Activated CD4-positive, CD25-positive, alpha-beta regulatory T cell treated with anti-CD3 and anti-CD28 coated beads, Interleukin-2, amount 50 U/mL, for 72 hours (primary cell): ENCODE data around the gene PFKL.

Source experiments
- DNase-seq: peaks from one replicate; pipeline ENCODE4 v3.0.0; 2021

PFKL gene

DNA sequence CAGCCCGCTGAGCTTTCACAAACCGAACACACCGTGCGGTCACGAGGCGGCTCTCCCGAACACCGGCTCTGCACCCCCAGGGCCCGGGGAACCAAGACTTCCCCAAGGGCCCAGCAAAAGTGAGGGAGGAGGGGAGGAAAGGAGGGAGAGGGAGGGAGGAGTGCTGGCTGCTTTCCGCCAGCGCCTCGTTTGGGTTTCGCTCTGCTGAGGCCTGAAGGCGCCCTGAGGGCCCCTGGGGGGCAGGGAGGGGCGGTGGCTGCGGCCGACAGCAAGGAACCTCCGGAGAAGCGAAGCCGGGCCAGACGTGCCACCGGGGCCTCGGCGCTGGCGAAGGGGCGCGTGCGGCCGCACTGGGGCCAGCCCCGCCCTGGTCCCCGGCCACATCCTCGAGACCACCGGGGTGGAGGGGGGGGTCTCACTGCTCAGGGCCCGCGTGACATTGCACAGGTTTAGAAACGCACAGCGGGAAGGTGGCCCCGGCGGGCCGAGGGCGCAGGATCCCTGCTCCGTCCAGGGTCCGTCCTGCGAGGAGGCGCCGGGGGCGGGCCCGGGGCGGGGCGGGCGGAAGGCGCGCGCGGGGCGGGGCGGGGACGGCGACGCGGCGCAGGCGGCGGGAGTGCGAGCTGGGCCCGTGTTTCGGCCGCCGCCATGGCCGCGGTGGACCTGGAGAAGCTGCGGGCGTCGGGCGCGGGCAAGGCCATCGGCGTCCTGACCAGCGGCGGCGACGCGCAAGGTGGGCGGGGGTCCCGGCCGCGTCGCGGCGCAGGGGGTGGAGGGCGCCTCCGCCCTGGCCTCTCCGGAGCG, at the start of gene PFKL:
Gene PFKL, plus strand, starts transcription at position 596 of the 804 bp plus-strand sequence. Its CDS starts 53 bp downstream, at position 649.
- peak; percentile 74 for DNase-seq

DNA sequence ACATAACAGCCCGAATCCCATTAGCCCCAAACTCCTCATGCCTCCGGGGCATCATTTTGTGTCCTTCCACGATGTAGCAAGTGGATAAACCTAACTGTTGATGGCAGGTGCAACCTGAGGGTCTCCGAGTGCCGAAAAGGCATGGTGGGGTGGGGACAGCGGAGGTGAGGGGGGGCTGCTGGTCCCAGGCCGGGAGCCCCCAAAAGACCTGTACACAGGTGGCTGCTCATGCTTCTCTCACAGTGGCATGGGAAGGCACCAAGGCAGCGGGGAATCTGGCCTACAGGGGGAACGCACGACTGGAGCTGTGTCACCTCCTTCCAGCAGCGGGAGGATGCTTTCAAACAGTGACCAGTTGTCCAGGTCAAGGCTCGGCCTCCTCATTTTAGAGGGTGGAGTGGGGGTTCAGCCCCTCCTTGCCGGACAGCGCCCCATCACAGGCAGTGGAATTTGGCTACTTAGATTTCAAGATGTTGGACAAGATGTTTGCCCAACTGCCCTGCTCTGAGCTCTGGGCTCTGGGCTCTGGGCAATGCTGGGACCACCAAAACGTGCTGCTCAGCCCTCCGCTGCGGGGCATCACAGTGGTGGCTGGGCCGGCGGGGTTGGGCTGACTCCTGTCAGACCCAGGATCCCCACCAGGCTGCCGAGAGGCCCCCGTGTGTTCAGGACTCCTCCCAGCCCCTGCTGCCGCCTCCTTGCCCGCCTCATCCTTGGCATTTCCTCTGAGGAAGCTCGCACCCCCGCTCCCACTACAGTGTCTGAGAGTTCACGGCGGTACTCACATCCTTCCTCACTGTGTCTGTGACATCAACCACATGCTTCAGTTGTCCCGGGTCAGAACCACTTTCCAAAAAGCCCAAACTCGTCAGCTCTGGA, 45.8 kb upstream of the PFKL start:
- DNase-seq: peak; percentile 23

- no peak for DNase-seq
These were observed 44.3 kb upstream of the PFKL start for GRCh38 chr21:44255511-44255981.

- no peak for DNase-seq
These were observed 41.7 kb upstream of the PFKL start for GRCh38 chr21:44258056-44258725.

- no peak for DNase-seq
These were observed 40.7 kb upstream of the PFKL start for GRCh38 chr21:44259082-44259705.

GRCh38 chr21:44260066-44260465, 39.8 kb upstream of the PFKL start:
- DNase-seq: no peak

- DNase-seq: no peak
These were observed 38.8 kb upstream of the PFKL start for GRCh38 chr21:44260791-44261631.

DNA sequence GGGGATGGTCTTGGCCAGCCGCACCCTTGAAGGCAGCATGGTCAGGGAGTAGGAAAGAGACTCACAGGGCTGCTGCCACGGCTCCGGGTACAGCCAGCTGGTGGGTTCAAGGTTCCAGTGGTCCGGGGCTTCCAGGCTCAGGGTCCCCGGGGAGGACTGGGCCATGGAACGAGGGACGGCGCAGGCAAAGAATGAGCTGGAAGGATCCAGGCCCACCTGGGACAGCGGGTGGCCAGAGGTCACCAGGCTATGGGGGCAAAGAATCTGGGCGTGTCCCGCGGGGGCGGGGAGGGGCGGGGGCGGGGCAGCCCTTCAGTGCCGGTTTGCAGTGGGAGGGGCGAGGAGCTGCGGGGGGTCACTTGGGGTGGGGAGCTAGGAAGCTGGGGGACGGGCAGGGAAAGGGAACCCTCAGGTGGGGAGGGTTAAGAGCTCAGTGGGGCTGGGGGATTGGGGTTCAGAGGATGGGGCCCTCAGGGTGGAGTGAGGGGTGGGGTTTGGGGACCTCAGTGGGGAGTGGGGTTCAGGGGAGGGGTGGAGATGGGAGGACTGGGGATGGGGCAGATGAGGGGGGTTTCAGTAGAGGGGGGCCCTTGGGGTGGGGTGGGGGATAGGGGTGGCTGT, 38.1 kb upstream of the PFKL start, which contains the start of gene DNMT3L:
Gene DNMT3L, minus strand, starts transcription at position 223 of the 621 bp plus-strand sequence. CDS start 638 bp downstream, outside the sequence.
- no peak for DNase-seq

DNA sequence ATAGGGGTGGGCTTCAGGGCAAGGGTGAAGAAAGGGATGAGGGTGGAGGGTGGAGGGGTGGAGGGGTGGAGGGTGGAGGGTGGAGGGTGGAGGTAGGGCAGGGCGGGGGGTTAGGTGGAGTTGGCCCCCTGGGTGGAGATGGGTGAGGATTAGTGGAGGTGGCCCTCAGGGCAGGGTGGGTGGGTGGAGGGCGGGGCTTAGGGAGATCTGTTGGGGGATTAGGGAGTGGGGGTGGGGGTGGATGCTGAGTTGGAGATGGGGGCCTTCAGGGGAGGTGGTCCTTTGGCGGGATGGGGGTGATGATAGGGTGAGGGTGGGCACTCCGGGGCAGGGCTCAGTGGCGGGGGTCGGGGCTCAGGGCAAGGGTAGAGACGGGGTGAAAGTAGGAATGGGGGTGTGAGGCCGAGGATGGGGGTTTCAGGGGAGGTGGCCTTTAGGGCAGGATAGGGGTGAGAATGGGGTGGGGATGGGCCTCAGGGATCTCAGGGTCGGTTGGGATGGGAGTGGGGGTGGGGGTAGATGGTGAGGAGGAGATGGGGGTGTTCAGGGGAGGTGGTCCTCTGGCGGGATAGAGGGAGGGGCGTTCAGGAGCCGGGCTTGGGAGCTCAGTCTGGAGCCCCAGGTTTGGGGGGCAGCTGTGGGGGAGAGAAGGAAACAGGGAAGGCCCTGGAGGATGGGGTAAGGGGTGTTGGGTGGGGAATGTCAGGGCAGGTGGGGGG, 37.4 kb upstream of the PFKL start:
- no peak for DNase-seq

GRCh38 chr21:44263221-44263760, 36.6 kb upstream of the PFKL start:
- DNase-seq: no peak

DNA sequence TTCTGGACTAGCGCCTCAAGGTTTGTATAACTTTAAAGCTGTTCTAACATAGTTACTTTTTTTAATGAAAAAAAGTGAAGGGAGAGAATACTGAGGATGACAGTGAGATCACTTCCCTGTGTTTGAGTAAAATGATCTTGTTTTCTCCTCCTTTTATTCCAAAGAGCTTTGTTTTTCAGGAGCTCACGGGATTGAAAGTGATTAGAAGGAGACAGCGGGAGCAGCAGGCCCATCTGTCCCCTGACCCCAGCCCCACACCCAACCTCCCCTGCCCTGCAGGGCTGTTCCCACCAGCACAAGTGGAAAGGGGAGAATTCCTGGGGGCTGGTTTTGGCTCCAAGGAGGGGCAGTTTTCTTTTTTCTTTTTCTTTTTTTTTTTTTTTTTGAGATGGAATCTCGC, 36.1 kb upstream of the PFKL start:
- DNase-seq: no peak

DNA sequence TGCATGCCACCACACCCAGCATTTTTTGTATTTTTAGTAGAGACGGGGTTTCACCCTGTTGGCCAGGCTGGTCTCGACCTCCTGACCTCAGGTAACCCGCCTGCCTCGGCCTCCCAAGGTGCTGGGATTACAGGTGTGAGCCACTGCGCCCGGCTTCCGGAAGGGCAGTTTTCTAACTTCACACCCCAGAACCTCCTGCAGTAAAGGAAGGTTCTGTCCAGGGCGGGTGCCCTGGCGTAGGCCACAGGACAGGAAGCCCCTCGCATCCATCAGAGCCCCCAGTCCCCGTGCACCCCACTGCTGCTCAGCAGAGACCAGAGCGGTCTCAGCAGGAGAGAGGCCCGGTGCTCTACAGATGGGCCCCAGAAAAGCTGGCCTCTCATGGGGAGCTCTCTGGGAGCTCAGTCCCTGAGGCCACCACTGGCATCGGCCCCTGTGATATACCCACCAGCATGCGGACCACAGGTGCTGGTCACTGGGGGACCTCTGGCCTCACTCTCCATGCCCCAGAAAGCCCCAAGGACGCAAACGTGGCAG, 34.1 kb upstream of the PFKL start:
- no peak for DNase-seq

DNA sequence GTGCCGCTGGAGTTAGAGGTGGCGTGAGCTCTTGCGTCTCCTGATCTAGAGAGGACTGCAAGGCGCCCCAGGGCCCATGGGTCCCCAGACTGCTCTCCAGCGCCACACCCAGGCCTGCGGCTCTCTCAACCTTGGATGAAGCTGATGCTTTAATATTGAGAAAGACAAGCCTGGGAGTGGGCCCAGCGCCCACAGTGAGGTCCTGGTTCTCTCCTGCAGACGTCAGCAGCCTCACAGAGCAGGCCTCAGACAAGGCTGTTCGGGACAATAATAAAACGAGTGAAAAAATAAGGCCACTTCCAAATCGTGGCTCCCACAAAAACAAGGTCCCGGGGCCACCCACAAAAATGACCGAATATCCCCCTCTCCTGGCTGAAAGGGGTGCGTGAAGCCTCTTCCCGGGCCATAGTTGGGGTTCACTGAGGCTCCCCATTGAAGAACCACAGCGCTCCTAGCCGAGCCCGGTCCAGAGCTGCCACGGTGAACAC, 32.2 kb upstream of the PFKL start:
- DNase-seq: no peak

DNA sequence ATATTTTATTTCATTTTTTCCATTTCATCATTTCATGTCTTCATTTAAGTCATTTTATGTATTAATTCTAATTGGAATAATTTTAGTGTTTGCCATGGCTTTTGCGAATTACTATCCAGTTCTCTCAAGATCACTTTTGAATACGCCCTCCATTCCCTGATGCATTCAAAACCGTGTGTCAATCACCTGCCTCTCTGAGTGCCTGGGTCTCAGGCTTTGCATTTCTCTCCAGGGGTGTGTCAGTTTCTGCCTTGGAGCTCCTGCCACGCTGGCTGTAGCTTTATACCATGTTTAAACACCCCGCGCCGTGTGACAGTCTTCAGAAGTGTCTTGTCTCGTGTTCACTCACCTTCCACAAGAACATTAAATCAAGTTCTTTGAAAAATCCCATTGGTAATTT, 30.8 kb upstream of the PFKL start:
- no peak for DNase-seq

DNA sequence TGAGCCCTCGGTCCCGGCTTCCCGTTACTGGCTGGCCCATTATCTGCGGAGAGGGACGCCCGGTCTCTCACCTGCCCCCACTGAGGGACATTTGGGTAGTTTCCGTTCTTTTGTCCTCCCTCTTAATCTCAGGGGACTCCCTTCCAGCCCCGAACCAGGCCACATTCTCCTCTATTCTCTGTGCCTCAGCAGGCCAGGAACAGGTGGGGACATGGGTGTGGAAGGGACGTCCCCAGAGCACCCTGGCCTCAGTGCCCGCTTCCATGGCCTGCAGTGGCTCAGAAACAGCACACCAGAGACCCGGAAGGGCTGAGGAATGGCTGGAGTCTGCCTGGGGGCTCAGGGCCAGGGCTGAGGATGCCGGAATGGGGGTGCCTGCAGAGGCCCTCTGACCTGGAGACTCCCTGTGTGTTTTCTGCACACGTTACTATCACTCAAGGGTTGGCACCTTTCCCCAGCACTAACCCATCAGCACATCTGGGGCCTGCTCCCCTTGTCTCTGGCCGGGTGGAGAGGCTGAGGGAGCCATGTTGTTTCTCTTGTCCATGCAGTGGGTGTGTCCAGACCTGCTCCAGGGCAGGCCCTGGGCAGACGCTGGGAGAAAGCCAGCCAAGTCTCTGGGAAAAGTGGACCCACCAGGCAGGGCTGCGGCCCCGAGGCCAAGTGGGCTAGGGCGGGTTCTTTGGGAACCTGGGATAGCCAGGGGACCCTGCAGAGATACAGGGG, 28.1 kb upstream of the PFKL start:
- no peak for DNase-seq

DNA sequence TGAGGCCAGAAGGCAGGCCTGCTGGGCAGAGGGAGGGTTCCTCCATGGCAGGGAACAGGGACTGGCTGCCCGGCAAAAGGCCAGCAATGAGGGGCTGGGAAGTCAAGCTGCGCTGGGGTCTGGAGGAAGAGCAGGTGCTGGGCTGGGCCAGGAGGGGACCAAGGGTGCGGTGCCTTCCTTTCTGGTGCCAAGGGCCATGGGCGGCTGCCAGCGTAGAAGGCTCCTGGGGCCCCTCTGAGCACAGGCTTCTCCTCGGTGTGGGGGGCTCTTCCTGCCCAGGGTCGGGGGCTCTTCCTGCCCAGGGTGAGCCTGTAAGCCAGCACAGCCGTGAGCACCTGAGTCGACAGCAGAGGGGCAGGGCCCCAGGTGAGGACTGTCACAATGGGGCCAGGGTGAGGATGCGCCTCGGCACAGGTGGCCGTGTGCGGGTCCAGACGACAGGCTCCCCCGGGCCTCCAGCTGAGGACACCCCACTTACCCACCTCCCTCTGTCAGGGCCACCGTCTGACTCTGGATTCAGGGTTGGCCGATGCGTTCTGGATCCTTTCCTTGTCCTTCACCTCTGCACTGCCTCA, 27.5 kb upstream of the PFKL start:
- DNase-seq: no peak

GRCh38 chr21:44273046-44273445, 26.8 kb upstream of the PFKL start:
- no peak for DNase-seq

GRCh38 chr21:44275041-44275440, 24.8 kb upstream of the PFKL start:
- DNase-seq: no peak
